CD14-positive monocyte (primary cell): ENCODE data around the gene PEX26. TPM values are rescaled to one million over a fixed set of nuclear protein-coding genes. Genes with fewer than 3 reads are reported as not detected.

Experiments
- DNase-seq, 3 donors: peaks; one replicate each; pipeline ENCODE4 v3.0.0-alpha.2; 2011 to 2022
- H2AFZ ChIP-seq: 2 replicates; pipeline ENCODE4 v1.6.0; 2012; ENCODE audit warnings: mild to moderate bottlenecking, low read depth, low read length, inconsistent platforms; ENCODE audit not compliant: insufficient read depth, poor library complexity, severe bottlenecking
- H3K27ac ChIP-seq, 2 donors: 1 replicate in 1 of 2; 2 replicates in 1 of 2; pipeline ENCODE4 v1.5.1; 2012 to 2013; ENCODE audit warnings: low read length in 2 of 2, control low read depth in 1 of 2, inconsistent platforms in 1 of 2, low read depth in 1 of 2, mild to moderate bottlenecking in 1 of 2
- H3K27me3 ChIP-seq, 2 donors: one replicate each; pipeline versions ENCODE4 v1.6.0 to v1.6.1; 2011 to 2013; ENCODE audit warnings: low read length in 2 of 2; ENCODE audit not compliant: control insufficient read depth in 2 of 2, insufficient read depth in 2 of 2
- H3K36me3 ChIP-seq, 2 donors: replicated peaks in 1 of 2; 1 replicate in 1 of 2; 2 replicates in 1 of 2; pipeline versions ENCODE4 v1.5.1 to v1.6.1; 2012 to 2013; ENCODE audit warnings: low read length in 2 of 2, control low read depth in 1 of 2, inconsistent platforms in 1 of 2, mild to moderate bottlenecking in 1 of 2; ENCODE audit not compliant: insufficient read depth in 2 of 2, control insufficient read depth in 1 of 2
- H3K4me1 ChIP-seq, 2 donors: 1 replicate in 1 of 2; 2 replicates in 1 of 2; pipeline versions ENCODE4 v1.5.1 to v1.6.1; 2012 to 2013; ENCODE audit warnings: low read length in 2 of 2, control low read depth in 1 of 2, inconsistent platforms in 1 of 2, mild to moderate bottlenecking in 1 of 2, moderate library complexity in 1 of 2; ENCODE audit not compliant: insufficient read depth in 2 of 2, control insufficient read depth in 1 of 2
- H3K4me2 ChIP-seq: replicated peaks from 2 replicates; pipeline ENCODE3; 2012; ENCODE audit warnings: low read length, moderate library complexity, mild to moderate bottlenecking; ENCODE audit not compliant: poor library complexity, severe bottlenecking; ENCODE audit errors: extremely low read depth
- H3K4me3 ChIP-seq, 3 experiments: fragments of 200-600 bp in 1 of 3; sonication (generic) in 1 of 3; replicated peaks in 1 of 3; 1 replicate in 2 of 3; 2 replicates in 1 of 3; pipeline ENCODE4 v1.5.1; 2011 to 2013; ENCODE audit warnings: low read length in 3 of 3, mild to moderate bottlenecking in 3 of 3, control low read depth in 2 of 3, low read depth in 2 of 3, inconsistent platforms in 1 of 3, moderate library complexity in 1 of 3
- H3K79me2 ChIP-seq: 2 replicates; pipeline ENCODE4 v1.6.0; 2012; ENCODE audit warnings: mild to moderate bottlenecking, control low read depth, inconsistent platforms, low read length, moderate library complexity; ENCODE audit not compliant: insufficient read depth
- H3K9ac ChIP-seq: 2 replicates; pipeline ENCODE4 v1.6.0; 2017; ENCODE audit warnings: low read length, mild to moderate bottlenecking; ENCODE audit not compliant: insufficient read depth, poor library complexity, severe bottlenecking
- H3K9me3 ChIP-seq, 2 donors: replicated peaks in 1 of 2; 1 replicate in 1 of 2; 2 replicates in 1 of 2; pipeline versions ENCODE4 v1.5.1 to v1.6.1; 2012 to 2013; ENCODE audit warnings: low read length in 2 of 2, control low read depth in 1 of 2; ENCODE audit not compliant: control insufficient read depth in 1 of 2, insufficient read depth in 1 of 2
- H4K20me1 ChIP-seq: 2 replicates; pipeline ENCODE4 v1.6.0; 2012; ENCODE audit warnings: mild to moderate bottlenecking, low read length, control low read depth, moderate library complexity; ENCODE audit not compliant: insufficient read depth
- H3K27ac Mint-ChIP-seq, 7 donors: one replicate each; pipeline ENCODE4 v1.8.0; 2020; ENCODE audit warnings: mild to moderate bottlenecking in 7 of 7, mixed read lengths in 7 of 7, moderate library complexity in 6 of 7, inconsistent platforms in 2 of 7
- H3K27me3 Mint-ChIP-seq, 3 donors: one replicate each; pipeline ENCODE4 v1.8.0; 2021 to 2022; ENCODE audit warnings: low read depth in 3 of 3, mild to moderate bottlenecking in 3 of 3, mixed read lengths in 3 of 3, moderate library complexity in 3 of 3, inconsistent platforms in 1 of 3
- H3K36me3 Mint-ChIP-seq, 2 donors: one replicate each; pipeline ENCODE4 v1.8.0; 2020; ENCODE audit warnings: mixed read lengths in 2 of 2, inconsistent platforms in 1 of 2, mild to moderate bottlenecking in 1 of 2
- H3K4me1 Mint-ChIP-seq: one replicate; pipeline ENCODE4 v1.8.0; 2020; ENCODE audit warnings: mild to moderate bottlenecking, mixed read lengths
- H3K4me3 Mint-ChIP-seq, 2 donors: one replicate each; pipeline ENCODE4 v1.8.0; 2020; ENCODE audit warnings: mild to moderate bottlenecking in 2 of 2, mixed read lengths in 2 of 2, moderate library complexity in 1 of 2
- H3K9me3 Mint-ChIP-seq, 7 donors: one replicate each; pipeline ENCODE4 v1.8.0; 2020 to 2022; ENCODE audit warnings: mixed read lengths in 7 of 7, mild to moderate bottlenecking in 6 of 7, moderate library complexity in 6 of 7, inconsistent platforms in 2 of 7
- CTCF ChIP-seq: fragments of 200-600 bp; IDR thresholded peaks from one replicate; pipeline ENCODE4 v1.8.0; 2022; ENCODE audit warnings: antibody characterized with exemption, mild to moderate bottlenecking
- WGBS: methylation state at CpG from one replicate; pipeline ENCODE4 v1.1.5; 2013; ENCODE audit warnings: missing lambda C conversion rate; ENCODE audit not compliant: insufficient coverage; 5-methylcytosine and 5-hydroxymethylcytosine counted together
- intact Hi-C, 2 donors: fragments of 100-400 bp; cut with micrococcal nuclease; formaldehyde crosslinking; loops; one replicate each; pipeline versions ENCODE4 v1.15.0 to v1.15.1; 2023
- polyA plus RNA-seq, 3 donors: library from polyadenylated mRNA; depleted of rRNA in 1 of 3; unstranded in 2 of 3; stranded (reverse) in 1 of 3; fragments of 300-500 nt in 2 of 3; fragments of >200 nt in 1 of 3; fragmentation: Illumina TruSeq in 2 of 3; gene quantifications; 1 replicate in 2 of 3; 2 replicates in 1 of 3; pipeline ENCODE4 v1.2.3, GENCODE V29; 2012 to 2021

The PEX26 gene
- polyA plus RNA-seq, 3 donors, result 3.4 to 8.6 (median 3.7) TPM

- Mint-ChIP-seq H3K27ac (peak overlapping the region in 1 of 7 donors; percentile 10), H3K4me1 (peaks cover 2% of the 10 kb centered on the region), H3K4me3 (no peak overlapping the region), H3K36me3 (peaks cover 85 to 99% of the 10 kb centered on the region in 2 donors), H3K9me3 (peaks cover 0 to 3% (median 0%) of the 10 kb centered on the region in 7 donors), H3K27me3 (no peaks in the 10 kb centered on the region)
- Histone ChIP-seq H3K4me2 (no peak overlapping the region), H3K9me3 (no peaks in the 10 kb centered on the region), H3K27ac (no peak overlapping the region), H3K36me3 (peaks cover 90 to 99% of the 10 kb centered on the region in 2 donors), H3K79me2 (peaks cover 16% of the 10 kb centered on the region), H3K4me3 (no peak overlapping the region), H2AFZ (no peak overlapping the region), H3K27me3 (no peaks in the 10 kb centered on the region), H3K4me1 (no peaks in the 10 kb centered on the region), H4K20me1 (peaks cover 11% of the 10 kb centered on the region), H3K9ac (no peak overlapping the region)
- DNase-seq, result no peak
- no peak for TF ChIP-seq CTCF
- intact Hi-C loops, result loop anchor here in 1 of 2 donors (10.0 kb wide), 1 partner anchor 470 kb away; no protein-coding TSS in a partner anchor
Measured at GRCh38 chr22:18085188-18085587, 7.4 kb downstream of the PEX26 start.

- no peak overlapping the region for H3K4me3 Mint-ChIP-seq
- Histone ChIP-seq H3K27ac (no peak overlapping the region), H2AFZ (no peak overlapping the region), H4K20me1 (peaks cover 8% of the 10 kb centered on the region), H3K4me3 (no peak overlapping the region), H3K4me2 (no peak overlapping the region), H3K27me3 (no peaks in the 10 kb centered on the region), H3K4me1 (no peaks in the 10 kb centered on the region), H3K79me2 (peaks cover 4% of the 10 kb centered on the region), H3K9ac (no peak overlapping the region), H3K9me3 (no peaks in the 10 kb centered on the region), H3K36me3 (peaks cover 85 to 99% of the 10 kb centered on the region in 2 donors)
- H3K4me1 Mint-ChIP-seq, result no peaks in the 10 kb centered on the region
- peaks cover 79 to 99% of the 10 kb centered on the region in 2 donors for H3K36me3 Mint-ChIP-seq
- WGBS, result 88% methylated on average over 7 of the region's 13 CpGs
- no peaks in the 10 kb centered on the region for H3K27me3 Mint-ChIP-seq
- DNase-seq, result no peak
- intact Hi-C loops, result loop anchor here in 1 of 2 donors (10.0 kb wide), 1 partner anchor 473 kb away; no protein-coding TSS in a partner anchor
- TF ChIP-seq CTCF, result no peak
- peak overlapping the region in 2 of 7 donors; percentile 33 to 44 for H3K27ac Mint-ChIP-seq
- no peaks in the 10 kb centered on the region for H3K9me3 Mint-ChIP-seq
Measured at GRCh38 chr22:18087350-18087855, 9.6 kb downstream of the PEX26 start.
